ENCODE measurements around the gene PRLHR.

PRLHR gene

GRCh38 chr10:118587881-118588651, 7.4 kb downstream of the PRLHR start:
- DNase-seq (ENCODE audit: low read depth), result no peak

- no peak for DNase-seq (ENCODE audit: low read depth)
These were observed 8.5 kb downstream of the PRLHR start for GRCh38 chr10:118586911-118587310.

GRCh38 chr10:118585794-118586193, 9.7 kb downstream of the PRLHR start:
- DNase-seq (ENCODE audit: low read depth), result no peak

- DNase-seq (ENCODE audit: low read depth), result no peak
These were observed 10.2 kb downstream of the PRLHR start for GRCh38 chr10:118585234-118585633.

GRCh38 chr10:118584181-118584954, 11.1 kb downstream of the PRLHR start:
- no peak for DNase-seq (ENCODE audit: low read depth)

GRCh38 chr10:118583611-118584010, 11.8 kb downstream of the PRLHR start:
- no peak for DNase-seq (ENCODE audit: low read depth)

- DNase-seq (ENCODE audit: low read depth), result no peak
These were observed 12.9 kb downstream of the PRLHR start for GRCh38 chr10:118582511-118582910.

GRCh38 chr10:118581340-118581739, 14.1 kb downstream of the PRLHR start:
- DNase-seq (ENCODE audit: low read depth), result no peak

GRCh38 chr10:118580702-118581101, 14.7 kb downstream of the PRLHR start:
- no peak for DNase-seq (ENCODE audit: low read depth)

- DNase-seq (ENCODE audit: low read depth), result no peak
These were observed 21.9 kb downstream of the PRLHR start for GRCh38 chr10:118573512-118573911.

GRCh38 chr10:118572256-118573041, 23.0 kb downstream of the PRLHR start:
- DNase-seq (ENCODE audit: low read depth), result no peak

GRCh38 chr10:118571123-118571522, 24.3 kb downstream of the PRLHR start:
- no peak for DNase-seq (ENCODE audit: low read depth)

- no peak for DNase-seq (ENCODE audit: low read depth)
These were observed 24.9 kb downstream of the PRLHR start for GRCh38 chr10:118570591-118570990.

GRCh38 chr10:118569882-118570252, 25.6 kb downstream of the PRLHR start:
- DNase-seq (ENCODE audit: low read depth), result no peak

- no peak for DNase-seq (ENCODE audit: low read depth)
These were observed 26.1 kb downstream of the PRLHR start for GRCh38 chr10:118569241-118569881.

- DNase-seq (ENCODE audit: low read depth), result no peak
These were observed 27.1 kb downstream of the PRLHR start for GRCh38 chr10:118568327-118568848.

- DNase-seq (ENCODE audit: low read depth), result no peak
These were observed 27.7 kb downstream of the PRLHR start for GRCh38 chr10:118567701-118568248.

GRCh38 chr10:118566911-118567310, 28.5 kb downstream of the PRLHR start:
- DNase-seq (ENCODE audit: low read depth), result no peak

- DNase-seq (ENCODE audit: low read depth), result no peak
These were observed 30.0 kb downstream of the PRLHR start for GRCh38 chr10:118565301-118566075.

GRCh38 chr10:118564652-118565051, 30.8 kb downstream of the PRLHR start:
- no peak for DNase-seq (ENCODE audit: low read depth)

GRCh38 chr10:118564114-118564513, 31.3 kb downstream of the PRLHR start:
- DNase-seq (ENCODE audit: low read depth), result no peak

All from stimulated activated CD8-positive, alpha-beta memory T cell treated with anti-CD3 and anti-CD28 coated beads, Interleukin-12 subunit alpha, Interleukin-12 subunit beta, amount 100 ng/mL, for 4 hours (primary cell).